Erythroblast (primary cell): ENCODE results near the gene TBCK.

ENCODE experiments used
- GATA1 ChIP-seq: IDR thresholded peaks from 2 replicates; pipeline ENCODE4 v1.6.1; 2011; ENCODE audit warnings: low read depth, mild to moderate bottlenecking, control low read depth, low read length, moderate library complexity
- POLR2A ChIP-seq: IDR thresholded peaks from 2 replicates; pipeline ENCODE4 v1.6.1; 2011; ENCODE audit warnings: mild to moderate bottlenecking, low read length

- TF ChIP-seq POLR2A (no peak), GATA1 (no peak)
Measured at GRCh38 chr4:106160560-106160959, 155.4 kb downstream of the TBCK start.
